AG09309 (cell line): ENCODE data around the gene C3orf18.

Source experiments
- DNase-seq: peaks from one replicate; pipeline ENCODE4 v3.0.0-alpha.2; 2010; ENCODE audit warnings: low read depth
- H3K4me3 ChIP-seq: 2 replicates; pipeline ENCODE4 v1.5.1; 2011; ENCODE audit warnings: mild to moderate bottlenecking, low read depth, low read length, moderate library complexity; ENCODE audit not compliant: control insufficient read depth
- TF ChIP-seq, protein P1 (sequence below): IDR thresholded peaks from 2 replicates; pipeline ENCODE4 v1.5.1; 2011; ENCODE audit warnings: mild to moderate bottlenecking, low read depth, low read length, inconsistent platforms; ENCODE audit not compliant: insufficient read depth, control insufficient read depth; ENCODE audit errors: missing control alignments

The C3orf18 gene

DNA sequence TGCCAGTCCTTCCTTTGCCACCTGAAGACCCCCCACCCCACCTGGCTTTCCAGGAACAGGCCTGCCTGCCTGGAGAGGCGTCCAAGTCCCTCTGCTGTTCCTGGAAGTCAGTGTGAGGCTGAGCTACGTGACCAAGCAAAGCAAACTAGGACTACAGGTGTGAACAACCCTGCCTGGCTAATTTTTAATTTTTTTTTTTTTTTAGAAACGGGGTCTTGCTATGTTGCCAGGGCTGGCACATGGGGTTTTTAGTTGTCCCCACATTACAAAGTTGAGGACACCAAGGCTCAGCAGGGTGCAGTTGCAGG lies 19.2 kb upstream of the C3orf18 start:
- TF ChIP-seq, protein P1, sequence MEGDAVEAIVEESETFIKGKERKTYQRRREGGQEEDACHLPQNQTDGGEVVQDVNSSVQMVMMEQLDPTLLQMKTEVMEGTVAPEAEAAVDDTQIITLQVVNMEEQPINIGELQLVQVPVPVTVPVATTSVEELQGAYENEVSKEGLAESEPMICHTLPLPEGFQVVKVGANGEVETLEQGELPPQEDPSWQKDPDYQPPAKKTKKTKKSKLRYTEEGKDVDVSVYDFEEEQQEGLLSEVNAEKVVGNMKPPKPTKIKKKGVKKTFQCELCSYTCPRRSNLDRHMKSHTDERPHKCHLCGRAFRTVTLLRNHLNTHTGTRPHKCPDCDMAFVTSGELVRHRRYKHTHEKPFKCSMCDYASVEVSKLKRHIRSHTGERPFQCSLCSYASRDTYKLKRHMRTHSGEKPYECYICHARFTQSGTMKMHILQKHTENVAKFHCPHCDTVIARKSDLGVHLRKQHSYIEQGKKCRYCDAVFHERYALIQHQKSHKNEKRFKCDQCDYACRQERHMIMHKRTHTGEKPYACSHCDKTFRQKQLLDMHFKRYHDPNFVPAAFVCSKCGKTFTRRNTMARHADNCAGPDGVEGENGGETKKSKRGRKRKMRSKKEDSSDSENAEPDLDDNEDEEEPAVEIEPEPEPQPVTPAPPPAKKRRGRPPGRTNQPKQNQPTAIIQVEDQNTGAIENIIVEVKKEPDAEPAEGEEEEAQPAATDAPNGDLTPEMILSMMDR = no peak

DNA sequence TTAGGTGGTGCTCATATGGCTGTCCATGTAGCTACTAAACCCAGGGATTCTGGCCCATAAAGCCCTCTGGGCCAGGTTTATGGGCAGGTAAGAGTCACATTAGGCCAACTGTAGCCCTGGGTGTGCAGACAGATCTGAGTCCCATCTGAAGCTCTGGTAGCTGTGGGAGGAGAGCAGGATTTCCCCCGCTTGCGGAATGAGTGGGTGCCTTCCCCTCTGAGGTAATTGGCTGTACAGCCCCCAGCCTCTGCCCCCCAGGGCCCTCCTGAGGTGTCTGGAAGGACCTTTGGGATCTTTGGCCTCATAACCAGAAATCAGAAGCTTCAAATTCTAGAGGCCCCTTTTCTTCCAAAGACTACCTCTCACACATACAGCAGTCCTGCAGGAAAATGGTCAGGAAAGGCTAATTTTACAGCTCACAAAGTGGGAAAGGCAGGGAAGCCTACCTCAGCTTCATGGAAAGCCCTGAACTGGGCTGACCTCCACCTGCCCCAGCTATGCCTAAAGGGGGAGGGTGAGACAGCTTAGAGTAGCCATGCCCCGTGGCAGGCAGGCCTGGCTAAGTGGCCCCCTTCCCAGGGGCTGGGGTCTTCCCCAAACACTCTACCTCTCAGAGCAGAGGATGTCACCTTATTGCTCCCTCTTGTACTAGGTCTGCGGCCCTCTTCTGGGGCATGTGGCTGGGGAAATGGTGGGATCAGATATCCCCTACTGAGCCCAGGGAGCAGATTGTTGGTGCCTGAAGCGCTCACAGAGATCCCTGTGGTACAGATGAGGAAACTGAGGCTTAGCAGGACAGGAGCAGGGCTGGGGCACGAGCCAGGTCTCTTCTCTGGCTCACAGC lies 18.6 kb upstream of the C3orf18 start:
- TF ChIP-seq, protein P1 = no peak
- DNase-seq = no peak
- H3K4me3 ChIP-seq = no peak overlapping the region

More for the DNA sequence above, 19.2 kb upstream of the C3orf18 start:
- DNase-seq = no peak
- no peak overlapping the region for H3K4me3 ChIP-seq

DNA sequence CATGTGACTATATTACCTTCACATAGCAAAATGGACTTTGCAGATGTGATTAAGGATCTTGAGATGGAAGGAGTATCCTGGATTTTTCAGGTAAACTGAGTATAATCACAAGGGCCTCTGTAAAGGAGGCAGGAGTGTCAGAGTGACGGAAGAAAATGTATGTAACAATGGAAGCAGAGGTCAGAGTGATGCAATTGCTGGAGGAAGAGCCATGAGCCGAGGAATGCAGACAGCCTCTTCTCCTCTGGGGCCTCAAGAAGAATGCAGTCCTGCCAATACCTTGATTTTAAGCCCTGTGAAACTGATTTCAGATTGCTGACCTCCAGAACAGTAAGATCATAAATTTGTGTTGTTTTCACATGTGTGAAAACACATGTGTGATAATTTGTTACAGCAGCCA lies 16.8 kb upstream of the C3orf18 start:
- no peak overlapping the region for H3K4me3 ChIP-seq
- TF ChIP-seq, protein P1 = no peak
- no peak for DNase-seq

DNA sequence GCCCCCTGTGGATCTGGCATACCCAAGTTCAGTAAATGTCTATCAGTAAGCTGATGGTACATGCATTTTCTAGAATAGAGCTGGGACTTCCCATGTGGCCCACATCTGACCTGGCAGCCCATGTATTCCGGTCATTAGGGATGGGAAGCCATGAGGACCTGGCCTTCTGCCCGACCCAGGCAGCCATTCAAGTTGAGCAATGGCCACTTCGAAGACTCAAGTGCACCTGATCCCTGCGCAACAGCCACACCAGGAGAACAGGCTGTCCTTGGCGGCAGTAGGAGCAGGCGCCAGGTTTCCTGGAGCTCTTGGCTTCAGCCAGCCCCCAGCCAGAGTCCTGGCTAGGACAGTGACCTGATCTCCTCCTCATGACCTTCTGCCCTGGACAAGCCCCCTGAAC lies 16.4 kb upstream of the C3orf18 start:
- no peak for DNase-seq
- no peak overlapping the region for H3K4me3 ChIP-seq
- TF ChIP-seq, protein P1 = no peak

DNA sequence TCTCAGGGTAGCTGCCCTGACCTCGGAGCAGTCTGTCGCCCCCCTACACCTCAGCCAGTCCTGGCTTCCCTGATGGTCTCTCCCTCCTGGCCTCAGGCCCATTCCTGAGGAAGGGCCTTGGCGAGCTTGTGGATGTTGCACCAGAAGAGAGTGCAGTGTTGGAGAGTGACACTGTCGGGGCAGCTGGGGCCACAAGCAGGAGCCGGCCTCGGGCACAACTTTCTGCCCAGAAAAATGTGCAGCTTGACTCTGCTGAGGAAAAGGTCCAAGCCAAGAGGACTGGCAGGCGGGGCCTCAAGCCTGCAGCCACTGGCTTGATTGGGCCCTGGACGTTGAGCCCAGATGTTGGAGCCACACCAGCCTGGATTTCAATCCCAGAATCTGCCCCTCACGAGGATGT lies 14.5 kb upstream of the C3orf18 start:
- no peak for DNase-seq
- H3K4me3 ChIP-seq = no peak overlapping the region
- TF ChIP-seq, protein P1 = no peak

DNA sequence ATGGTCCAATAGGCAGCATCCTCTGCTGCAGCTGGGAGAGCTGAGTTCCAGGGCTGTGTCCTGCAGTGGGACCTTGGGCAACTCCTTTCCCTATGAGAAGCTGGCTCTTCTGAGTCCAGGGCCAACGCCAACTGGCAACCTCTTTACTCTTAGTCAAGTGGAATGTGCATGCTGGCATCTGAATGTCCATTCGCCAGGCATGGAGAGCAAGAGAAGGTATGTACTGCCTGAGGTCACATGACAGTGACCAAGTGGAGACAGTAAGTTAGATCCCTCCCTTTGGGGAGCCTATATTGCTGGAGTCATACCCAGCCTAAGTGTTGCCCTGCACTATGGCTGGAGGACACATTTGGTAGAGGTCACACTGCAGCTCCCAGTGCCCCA lies 13.9 kb upstream of the C3orf18 start:
- no peak overlapping the region for H3K4me3 ChIP-seq
- DNase-seq = no peak
- TF ChIP-seq, protein P1 = no peak
